ENCODE results near the gene DMRTB1.

DMRTB1 gene

GRCh38 chr1:53455364-53455991 is 3.7 kb upstream of the DMRTB1 start:
- DNase-seq = no peak
- Histone ChIP-seq H3K36me3 (no peaks in the 10 kb centered on the region), H3K9me3 (no peaks in the 10 kb centered on the region), H3K27me3 (peaks cover 0 to 19% of the 10 kb centered on the region in 2 donors), H3K4me3 (no peak overlapping the region), H3K27ac (no peak overlapping the region), H3K4me1 (no peaks in the 10 kb centered on the region)
- TF ChIP-seq, protein P1, sequence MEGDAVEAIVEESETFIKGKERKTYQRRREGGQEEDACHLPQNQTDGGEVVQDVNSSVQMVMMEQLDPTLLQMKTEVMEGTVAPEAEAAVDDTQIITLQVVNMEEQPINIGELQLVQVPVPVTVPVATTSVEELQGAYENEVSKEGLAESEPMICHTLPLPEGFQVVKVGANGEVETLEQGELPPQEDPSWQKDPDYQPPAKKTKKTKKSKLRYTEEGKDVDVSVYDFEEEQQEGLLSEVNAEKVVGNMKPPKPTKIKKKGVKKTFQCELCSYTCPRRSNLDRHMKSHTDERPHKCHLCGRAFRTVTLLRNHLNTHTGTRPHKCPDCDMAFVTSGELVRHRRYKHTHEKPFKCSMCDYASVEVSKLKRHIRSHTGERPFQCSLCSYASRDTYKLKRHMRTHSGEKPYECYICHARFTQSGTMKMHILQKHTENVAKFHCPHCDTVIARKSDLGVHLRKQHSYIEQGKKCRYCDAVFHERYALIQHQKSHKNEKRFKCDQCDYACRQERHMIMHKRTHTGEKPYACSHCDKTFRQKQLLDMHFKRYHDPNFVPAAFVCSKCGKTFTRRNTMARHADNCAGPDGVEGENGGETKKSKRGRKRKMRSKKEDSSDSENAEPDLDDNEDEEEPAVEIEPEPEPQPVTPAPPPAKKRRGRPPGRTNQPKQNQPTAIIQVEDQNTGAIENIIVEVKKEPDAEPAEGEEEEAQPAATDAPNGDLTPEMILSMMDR (IDR thresholded peaks at IDR 0.05) = no peak
- intact Hi-C loops (cut with DNase I; ENCODE audit: low total_unique reads) = no loop called here

DNA sequence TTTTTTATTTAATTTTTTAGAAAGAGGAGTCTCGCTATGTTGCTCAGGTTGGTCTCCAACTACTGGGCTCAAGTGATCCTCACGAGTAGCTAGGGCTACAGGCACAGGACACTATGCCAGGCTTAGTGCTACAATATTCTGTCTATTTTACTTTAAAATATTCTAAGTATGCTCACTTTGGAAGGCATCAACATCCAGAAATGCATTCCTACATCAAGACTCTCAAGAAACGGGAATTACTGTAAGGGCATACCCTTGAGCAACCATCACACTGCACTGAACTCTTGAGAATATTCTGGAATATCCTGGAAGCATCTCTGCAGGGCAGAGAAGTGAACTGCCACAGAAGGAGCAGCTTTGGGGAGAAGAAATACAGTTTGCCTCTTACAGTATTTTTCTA is 565 bp upstream of the DMRTB1 start:
- no peak overlapping the region for H3K4me3 ChIP-seq
- no peaks in the 10 kb centered on the region for H3K4me1 ChIP-seq
- TF ChIP-seq, protein P1 (IDR thresholded peaks at IDR 0.05) = no peak
- H3K27me3 ChIP-seq = peaks cover 0 to 30% of the 10 kb centered on the region in 2 donors
- intact Hi-C loops (cut with DNase I; ENCODE audit: low total_unique reads) = no loop called here
- DNase-seq = no peak
- no peak overlapping the region for H3K27ac ChIP-seq
- no peaks in the 10 kb centered on the region for H3K36me3 ChIP-seq
- no peaks in the 10 kb centered on the region for H3K9me3 ChIP-seq

DNA sequence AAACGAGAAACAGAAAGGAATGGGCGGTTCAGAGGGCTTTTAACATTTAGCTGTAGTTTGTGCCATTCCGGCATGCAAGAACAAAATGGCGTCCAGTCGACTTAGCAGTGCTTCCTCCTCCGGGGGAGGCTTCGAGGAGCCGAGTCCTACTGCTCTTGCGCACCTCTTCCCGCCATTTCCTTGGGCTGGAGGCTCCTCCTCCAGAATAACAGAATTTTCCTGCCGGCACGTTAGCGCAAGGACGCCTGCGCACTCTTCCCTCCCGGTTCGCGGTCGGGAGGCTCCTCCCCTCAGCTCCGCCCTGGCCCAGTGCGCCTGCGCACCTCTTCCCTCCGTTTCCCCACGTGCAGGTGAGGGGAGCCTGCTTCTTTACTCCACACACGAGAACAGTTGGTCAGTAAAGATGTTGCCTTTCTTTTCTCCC is 1.0 kb downstream of the DMRTB1 start:
- TF ChIP-seq, protein P1 (IDR thresholded peaks at IDR 0.05) = no peak
- Histone ChIP-seq H3K27ac (no peak overlapping the region), H3K4me3 (no peak overlapping the region), H3K4me1 (no peaks in the 10 kb centered on the region), H3K36me3 (no peaks in the 10 kb centered on the region), H3K9me3 (no peaks in the 10 kb centered on the region), H3K27me3 (peaks cover 0 to 21% of the 10 kb centered on the region in 2 donors)
- intact Hi-C loops (cut with DNase I; ENCODE audit: low total_unique reads) = no loop called here
- DNase-seq = no peak

GRCh38 chr1:53460666-53461322 is 1.6 kb downstream of the DMRTB1 start:
- Histone ChIP-seq H3K27ac (no peak overlapping the region), H3K4me3 (no peak overlapping the region), H3K9me3 (no peaks in the 10 kb centered on the region), H3K4me1 (no peaks in the 10 kb centered on the region), H3K27me3 (peaks cover 0 to 18% of the 10 kb centered on the region in 2 donors), H3K36me3 (no peaks in the 10 kb centered on the region)
- intact Hi-C loops (cut with DNase I; ENCODE audit: low total_unique reads) = no loop called here
- TF ChIP-seq, protein P1 (IDR thresholded peaks at IDR 0.05) = no peak
- no peak for DNase-seq

DNA sequence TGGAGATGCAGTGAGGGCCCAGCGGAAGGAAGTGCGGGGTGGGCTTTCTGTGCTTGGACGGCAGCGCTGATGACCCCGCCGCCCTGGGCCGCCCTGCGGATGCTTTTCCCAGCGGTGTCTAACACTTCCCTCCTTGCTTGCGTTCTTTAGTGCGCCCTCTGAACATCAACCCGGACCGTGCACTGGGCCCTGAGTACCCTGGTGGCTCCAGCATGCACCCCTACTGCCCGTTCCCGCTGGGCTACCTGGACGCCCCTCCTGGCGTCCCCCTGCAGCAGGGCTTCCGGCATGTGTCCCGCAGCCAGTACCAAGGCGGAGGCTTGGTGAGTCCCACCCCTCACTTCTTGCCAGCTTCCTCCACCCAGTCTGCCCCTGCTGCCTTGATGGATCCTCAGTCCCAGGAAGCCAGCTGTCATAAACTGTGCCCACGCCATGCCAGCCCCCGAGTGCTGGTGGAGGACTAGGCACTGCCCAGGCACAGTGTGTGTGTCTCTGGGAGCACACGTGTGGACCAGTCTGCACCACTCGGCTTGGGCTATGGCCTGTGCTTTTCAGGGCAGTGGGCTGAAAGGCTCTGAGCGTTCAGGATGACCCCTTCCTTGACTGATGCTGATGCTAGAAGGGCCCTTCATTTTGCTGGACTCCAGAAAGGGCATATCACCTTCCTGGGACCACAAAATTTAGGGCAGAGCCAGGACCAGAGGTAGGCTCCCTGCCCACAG is 2.3 kb downstream of the DMRTB1 start:
- no peak for DNase-seq
- TF ChIP-seq, protein P1 (IDR thresholded peaks at IDR 0.05) = no peak
- intact Hi-C loops (cut with DNase I; ENCODE audit: low total_unique reads) = no loop called here
- H3K9me3 ChIP-seq = no peaks in the 10 kb centered on the region
- H3K27me3 ChIP-seq = peaks cover 0 to 12% of the 10 kb centered on the region in 2 donors
- H3K36me3 ChIP-seq = no peaks in the 10 kb centered on the region
- H3K4me3 ChIP-seq = no peak overlapping the region
- H3K4me1 ChIP-seq = no peaks in the 10 kb centered on the region
- H3K27ac ChIP-seq = no peak overlapping the region

Data from tibial artery (tissue), 4 donors.